ENCODE measurements around the gene IL31RA.

IL31RA gene

GRCh38 chr5:55860709-55861108 is 9.6 kb downstream of the IL31RA start:
- no peak for DNase-seq

GRCh38 chr5:55864606-55865541 is 13.7 kb downstream of the IL31RA start:
- no peak for DNase-seq

GRCh38 chr5:55865831-55866230 is 14.7 kb downstream of the IL31RA start:
- DNase-seq: no peak

GRCh38 chr5:55866485-55866884 is 15.3 kb downstream of the IL31RA start:
- no peak for DNase-seq

- DNase-seq: no peak
Observed at GRCh38 chr5:55866934-55867333, 15.8 kb downstream of the IL31RA start.

- DNase-seq: peak; percentile 56 to 58
Observed at GRCh38 chr5:55868846-55869245, 17.7 kb downstream of the IL31RA start.

- DNase-seq: no peak
Observed at GRCh38 chr5:55869847-55870246, 18.7 kb downstream of the IL31RA start.

- DNase-seq: no peak
Observed at GRCh38 chr5:55873234-55873633, 22.1 kb downstream of the IL31RA start.

- DNase-seq: no peak
Observed at GRCh38 chr5:55877655-55878054, 26.5 kb downstream of the IL31RA start.

GRCh38 chr5:55880453-55880852 is 29.3 kb downstream of the IL31RA start:
- no peak for DNase-seq

GRCh38 chr5:55885359-55885758 is 34.2 kb downstream of the IL31RA start:
- DNase-seq: no peak

- DNase-seq: no peak
Observed at GRCh38 chr5:55888205-55888604, 37.0 kb downstream of the IL31RA start.

- no peak for DNase-seq
Observed at GRCh38 chr5:55892479-55892878, 41.3 kb downstream of the IL31RA start.

GRCh38 chr5:55894135-55894534 is 43.0 kb downstream of the IL31RA start:
- no peak for DNase-seq

- no peak for DNase-seq
Observed at GRCh38 chr5:55895346-55895745, 44.2 kb downstream of the IL31RA start.

GRCh38 chr5:55896238-55896637 is 45.1 kb downstream of the IL31RA start:
- no peak for DNase-seq

- DNase-seq: no peak
Observed at GRCh38 chr5:55896663-55897062, 45.5 kb downstream of the IL31RA start.

- no peak for DNase-seq
Observed at GRCh38 chr5:55897206-55897894, 46.2 kb downstream of the IL31RA start.

- no peak for DNase-seq
Observed at GRCh38 chr5:55897905-55898304, 46.7 kb downstream of the IL31RA start.

- DNase-seq: no peak
Observed at GRCh38 chr5:55899344-55899743, 48.2 kb downstream of the IL31RA start.

- DNase-seq: no peak
Observed at GRCh38 chr5:55900068-55900467, 48.9 kb downstream of the IL31RA start.

- DNase-seq: no peak
Observed at GRCh38 chr5:55900776-55901175, 49.6 kb downstream of the IL31RA start.

- DNase-seq: no peak
Observed at GRCh38 chr5:55902696-55903095, 51.5 kb downstream of the IL31RA start.

- DNase-seq: peak; percentile 68 to 80
Observed at GRCh38 chr5:55903121-55903701, 52.1 kb downstream of the IL31RA start.
